Stimulated activated CD8-positive, alpha-beta memory T cell treated with anti-CD3 and anti-CD28 coated beads, Interleukin-12 subunit alpha, Interleukin-12 subunit beta, amount 100 ng/mL, for 24 hours (primary cell): Measurements from ENCODE around the gene CD93.

ENCODE experiments used
- DNase-seq: peaks from one replicate; pipeline ENCODE4 v3.0.0-alpha.2; 2020; ENCODE audit errors: extremely low read depth

CD93 gene, protein sequence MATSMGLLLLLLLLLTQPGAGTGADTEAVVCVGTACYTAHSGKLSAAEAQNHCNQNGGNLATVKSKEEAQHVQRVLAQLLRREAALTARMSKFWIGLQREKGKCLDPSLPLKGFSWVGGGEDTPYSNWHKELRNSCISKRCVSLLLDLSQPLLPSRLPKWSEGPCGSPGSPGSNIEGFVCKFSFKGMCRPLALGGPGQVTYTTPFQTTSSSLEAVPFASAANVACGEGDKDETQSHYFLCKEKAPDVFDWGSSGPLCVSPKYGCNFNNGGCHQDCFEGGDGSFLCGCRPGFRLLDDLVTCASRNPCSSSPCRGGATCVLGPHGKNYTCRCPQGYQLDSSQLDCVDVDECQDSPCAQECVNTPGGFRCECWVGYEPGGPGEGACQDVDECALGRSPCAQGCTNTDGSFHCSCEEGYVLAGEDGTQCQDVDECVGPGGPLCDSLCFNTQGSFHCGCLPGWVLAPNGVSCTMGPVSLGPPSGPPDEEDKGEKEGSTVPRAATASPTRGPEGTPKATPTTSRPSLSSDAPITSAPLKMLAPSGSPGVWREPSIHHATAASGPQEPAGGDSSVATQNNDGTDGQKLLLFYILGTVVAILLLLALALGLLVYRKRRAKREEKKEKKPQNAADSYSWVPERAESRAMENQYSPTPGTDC

GRCh38 chr20:23086056-23086566, at the start of gene CD93:
Gene CD93, minus strand, starts transcription at chr20:23086324. Its CDS starts 132 bp downstream, at chr20:23086192.
- no peak for DNase-seq

- DNase-seq = no peak
Observed at GRCh38 chr20:23133560-23133998, 47.5 kb upstream of the CD93 start.

- no peak for DNase-seq
Observed at GRCh38 chr20:23132930-23133559, 46.9 kb upstream of the CD93 start.

DNA sequence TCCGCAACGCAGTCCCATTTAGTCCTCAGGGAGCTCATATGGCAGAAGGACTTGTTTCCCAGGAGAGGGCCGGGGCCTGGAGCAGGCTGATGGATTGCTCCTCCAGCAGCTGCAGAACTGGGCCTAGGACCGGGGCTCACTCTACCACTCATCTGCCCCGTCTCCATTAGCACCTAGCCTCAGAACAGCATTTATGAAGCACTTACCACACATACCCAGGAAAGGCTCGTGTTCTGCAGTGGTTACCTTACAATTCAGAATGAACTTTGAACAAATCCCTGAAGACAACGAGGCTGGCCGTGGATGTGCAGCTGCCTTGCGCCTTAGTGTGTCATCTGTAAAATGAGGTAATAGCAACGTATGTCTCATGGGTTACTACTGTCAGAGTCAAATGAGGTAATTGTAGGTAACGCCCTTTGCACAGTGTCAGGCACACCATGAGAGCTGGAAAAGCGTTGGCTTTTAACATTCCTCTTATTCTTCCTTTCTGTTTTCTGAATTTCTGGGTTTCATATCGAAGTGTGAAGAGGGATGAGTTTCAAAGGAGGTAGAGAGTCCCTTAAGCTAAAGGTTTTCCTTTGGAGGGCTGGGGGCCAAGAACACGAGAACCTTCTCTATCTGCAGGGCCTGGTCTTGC, 46.3 kb upstream of the CD93 start:
- DNase-seq = no peak

DNA sequence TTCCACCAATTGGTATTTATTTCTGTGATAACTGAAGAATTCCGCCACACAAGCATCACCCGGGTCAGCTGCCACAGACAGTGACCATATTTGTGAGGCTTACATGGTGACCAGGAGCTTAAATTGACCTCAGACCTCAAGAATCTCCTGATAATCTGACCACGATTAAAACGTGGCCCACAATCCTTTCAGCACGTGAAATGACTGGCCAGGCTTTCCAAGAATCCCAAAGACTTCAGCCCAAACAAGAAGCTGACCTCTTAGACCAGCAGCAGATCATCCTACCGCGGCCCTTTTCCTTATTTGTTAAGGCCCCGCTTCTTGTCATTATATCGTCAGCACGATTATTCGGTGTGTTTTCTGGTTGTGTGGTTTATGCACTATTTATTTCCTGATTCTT, 45.6 kb upstream of the CD93 start:
- no peak for DNase-seq

DNA sequence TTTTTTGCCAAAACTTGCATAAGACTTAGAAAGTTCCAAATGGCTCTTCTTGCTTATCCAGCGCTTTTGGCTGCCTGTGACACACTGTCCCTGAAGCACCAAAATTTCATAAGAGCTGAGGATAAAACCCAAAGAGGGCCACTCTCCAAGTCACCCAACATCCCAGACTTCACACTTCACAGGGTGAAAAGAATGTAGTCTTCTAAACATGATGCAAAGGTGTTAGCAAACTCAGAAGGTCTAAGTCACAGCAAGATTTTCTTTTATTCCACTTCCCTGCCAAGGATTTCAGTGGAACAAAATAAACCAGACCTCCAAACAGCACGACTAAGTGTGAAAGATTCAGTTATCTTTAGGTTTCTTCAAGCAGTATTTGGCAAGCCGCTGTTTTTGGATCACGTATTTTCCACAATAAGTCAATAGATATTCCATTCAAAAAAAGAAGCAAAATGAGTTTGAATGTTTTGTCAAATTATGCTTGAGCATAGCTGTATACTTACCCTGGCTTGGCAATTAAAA, 44.6 kb upstream of the CD93 start:
- no peak for DNase-seq

DNA sequence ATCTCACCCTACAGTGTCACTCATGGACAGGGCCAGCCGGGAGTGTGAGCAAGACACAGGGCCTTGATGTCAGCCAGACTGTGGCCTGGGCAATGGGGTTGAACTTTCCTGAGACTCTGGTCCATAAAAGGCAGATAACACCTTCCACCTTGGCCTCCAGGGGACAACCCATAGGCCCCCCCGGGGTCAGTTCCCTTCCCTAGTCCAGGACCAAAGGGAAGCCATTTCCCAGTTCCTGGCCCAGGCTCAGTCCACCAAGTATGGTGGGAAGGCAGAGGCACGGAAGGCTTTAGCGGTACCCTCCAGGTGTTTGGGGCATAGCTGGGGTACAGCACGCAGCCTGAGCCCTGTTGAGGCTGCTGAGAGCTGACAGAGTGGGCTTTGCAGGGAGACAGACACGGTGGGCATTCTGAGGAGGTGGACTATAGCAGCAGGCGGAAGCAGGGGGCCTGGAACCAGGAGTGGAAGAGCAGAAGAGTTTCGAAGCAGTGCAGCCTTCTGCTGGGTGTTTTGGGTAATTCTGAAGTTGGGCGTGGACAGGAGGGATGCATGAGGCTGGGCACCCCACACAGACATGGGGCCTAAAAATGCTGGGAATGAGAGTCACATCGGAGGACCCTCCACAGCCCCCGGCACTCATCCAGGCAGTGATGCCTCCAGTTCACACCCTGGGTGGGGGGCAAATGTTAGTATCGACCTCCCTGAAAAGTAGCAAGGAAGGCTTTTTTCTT, 43.9 kb upstream of the CD93 start:
- DNase-seq = no peak

DNA sequence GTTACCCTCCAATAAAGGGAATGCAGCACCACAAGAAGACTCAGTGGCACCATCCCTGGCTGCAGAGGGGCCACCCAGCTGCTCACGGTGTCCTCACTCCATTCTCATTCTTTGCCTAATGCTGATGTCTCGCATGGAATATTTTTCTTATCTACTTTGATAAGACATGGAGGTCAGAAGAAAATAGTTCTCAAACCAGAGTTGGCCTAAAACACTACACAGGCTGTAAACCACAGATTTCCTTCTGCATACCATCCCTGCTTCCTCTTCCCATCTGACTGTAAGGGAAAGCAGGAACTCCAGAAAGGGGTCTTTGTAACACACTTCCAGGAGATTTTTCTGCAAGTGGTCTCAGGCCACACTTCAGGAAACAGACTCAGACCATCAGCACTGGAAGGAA, 43.1 kb upstream of the CD93 start:
- no peak for DNase-seq

GRCh38 chr20:23128461-23129125, 42.5 kb upstream of the CD93 start:
- DNase-seq = no peak

- DNase-seq = no peak
Observed at GRCh38 chr20:23127506-23128279, 41.6 kb upstream of the CD93 start.

DNA sequence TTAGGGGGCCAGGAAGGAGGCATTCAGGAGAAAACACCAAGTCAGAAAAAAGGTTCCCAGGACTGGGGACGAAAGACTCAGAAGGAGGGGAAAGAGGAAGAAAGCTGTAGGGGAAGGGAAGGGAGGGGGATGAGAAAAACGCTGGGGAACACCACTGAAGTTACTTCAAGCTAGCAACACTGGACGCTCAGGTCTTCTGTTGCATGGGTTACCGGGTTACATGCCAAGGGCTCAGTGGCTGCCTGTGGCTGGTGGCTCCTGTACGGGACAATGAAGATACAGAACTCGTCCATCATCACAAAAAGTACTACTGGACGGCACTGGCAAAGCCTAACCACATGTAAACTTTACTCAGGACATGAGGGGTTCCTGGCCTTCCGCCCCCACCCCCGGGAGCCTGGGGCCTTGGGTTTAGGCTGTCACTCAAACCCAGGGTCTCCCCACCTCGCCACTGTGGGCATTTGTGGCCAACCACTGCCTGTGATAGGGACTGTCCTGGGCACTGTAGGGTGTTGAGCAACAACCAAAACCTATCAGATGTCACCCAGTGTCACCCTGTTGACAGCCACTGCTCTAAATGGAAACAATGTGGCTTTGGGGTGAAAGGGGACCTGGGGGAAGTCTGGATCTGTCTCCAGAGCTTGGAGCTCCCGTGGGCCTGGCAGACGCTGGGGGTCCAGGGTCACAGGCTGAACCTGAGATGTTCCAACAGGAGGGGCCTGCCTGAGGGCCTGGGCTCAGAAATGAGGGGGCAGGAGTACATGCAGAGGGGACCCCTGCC, 40.3 kb upstream of the CD93 start:
- no peak for DNase-seq

DNA sequence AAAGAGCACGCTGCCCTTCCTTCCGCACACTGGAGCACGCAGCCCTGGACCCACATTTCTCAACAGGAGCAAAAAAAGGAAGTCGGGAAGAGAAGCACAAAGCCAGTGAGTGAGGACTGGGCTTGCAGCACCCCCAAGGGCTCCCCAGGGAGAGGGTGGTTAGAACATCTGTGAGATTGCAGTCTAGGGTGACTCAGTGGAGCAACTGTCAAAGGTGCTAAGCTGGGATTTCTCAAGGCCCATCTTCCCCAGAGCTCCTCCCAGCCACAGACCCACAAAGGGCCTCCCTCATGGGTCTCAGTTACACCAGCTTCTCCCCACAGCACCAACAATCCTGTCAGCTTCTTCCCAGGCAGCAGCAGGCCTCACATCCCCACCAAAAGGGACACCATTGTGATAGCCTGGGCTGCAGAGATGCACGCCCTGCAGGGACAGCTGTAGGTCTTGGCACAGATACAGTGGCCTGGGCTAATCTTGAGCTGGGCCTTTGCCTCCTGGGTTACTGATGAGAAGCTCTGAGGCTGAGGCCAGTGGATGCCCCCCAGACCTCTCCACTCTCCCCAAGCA, 39.6 kb upstream of the CD93 start:
- DNase-seq = no peak

DNA sequence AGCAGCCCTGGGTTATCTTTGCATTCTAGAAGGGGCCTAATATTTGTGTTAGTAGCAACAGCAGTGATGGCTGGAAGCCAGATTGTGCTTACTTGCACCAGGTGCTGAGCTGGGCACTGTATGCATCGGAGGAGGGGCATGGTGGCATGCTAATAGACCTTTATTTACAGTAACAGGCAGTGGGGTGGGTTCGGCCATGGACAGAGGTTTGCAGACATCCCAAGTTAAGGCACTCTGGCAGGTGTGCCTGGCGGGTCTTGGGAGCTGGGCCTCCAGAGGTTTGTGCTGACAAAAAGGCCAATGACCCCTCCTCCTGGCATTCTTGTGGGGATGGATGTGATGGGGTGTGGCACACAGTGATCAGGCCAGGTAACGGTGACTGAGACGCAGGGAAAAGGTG, 39.0 kb upstream of the CD93 start:
- DNase-seq = no peak

DNA sequence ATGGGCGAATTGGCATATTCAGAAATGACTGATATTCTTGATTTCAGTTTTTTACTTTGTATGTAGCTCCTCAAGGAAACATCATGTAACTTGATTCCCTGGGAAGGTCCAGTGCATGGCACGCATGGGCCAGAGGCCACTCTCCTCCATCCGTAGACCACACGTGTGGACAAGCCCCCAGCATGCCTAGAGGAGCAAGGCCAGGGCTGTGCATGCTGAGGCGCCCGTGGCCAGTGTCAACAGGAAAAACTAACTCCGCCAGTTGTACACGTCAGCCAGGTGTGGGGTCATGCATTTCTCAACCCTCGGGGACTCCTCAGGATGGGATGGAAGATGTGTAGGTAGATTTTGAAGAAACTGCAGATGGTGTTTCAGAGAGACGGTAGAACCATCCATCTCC, 37.8 kb upstream of the CD93 start:
- DNase-seq = no peak

GRCh38 chr20:23122796-23123655, 36.9 kb upstream of the CD93 start:
- DNase-seq = no peak

GRCh38 chr20:23122321-23122720, 36.2 kb upstream of the CD93 start:
- DNase-seq = no peak

- DNase-seq = no peak
Observed at GRCh38 chr20:23121751-23122320, 35.7 kb upstream of the CD93 start.
